ENCODE measurements around the gene DUSP23.

DUSP23 gene

DNA sequence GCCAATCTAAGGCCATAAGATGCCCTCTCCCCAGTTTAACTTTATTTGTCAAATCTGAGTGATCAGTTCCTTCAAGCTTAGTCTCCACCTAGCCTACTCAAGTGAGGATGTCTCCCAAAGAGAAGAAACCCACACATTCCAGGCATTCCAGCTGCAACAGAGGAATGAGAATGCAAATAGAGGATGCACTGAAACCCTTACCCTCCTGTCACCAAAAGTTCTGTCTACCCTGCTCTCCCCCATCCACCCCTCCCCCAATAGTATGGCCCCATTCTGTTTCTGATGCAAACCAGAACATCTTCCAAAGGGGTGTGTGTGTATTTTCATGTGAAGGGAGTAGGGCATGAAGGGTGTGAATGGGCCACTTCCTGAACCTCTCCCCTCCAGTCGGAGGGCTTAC lies 3.0 kb downstream of the DUSP23 start:
- no peak overlapping the region for H3K4me3 ChIP-seq (ENCODE audit: low read depth, low read length)

- H3K4me3 ChIP-seq (ENCODE audit: low read depth, low read length): no peak overlapping the region
Observed at GRCh38 chr1:159786465-159786864, 5.7 kb downstream of the DUSP23 start.

DNA sequence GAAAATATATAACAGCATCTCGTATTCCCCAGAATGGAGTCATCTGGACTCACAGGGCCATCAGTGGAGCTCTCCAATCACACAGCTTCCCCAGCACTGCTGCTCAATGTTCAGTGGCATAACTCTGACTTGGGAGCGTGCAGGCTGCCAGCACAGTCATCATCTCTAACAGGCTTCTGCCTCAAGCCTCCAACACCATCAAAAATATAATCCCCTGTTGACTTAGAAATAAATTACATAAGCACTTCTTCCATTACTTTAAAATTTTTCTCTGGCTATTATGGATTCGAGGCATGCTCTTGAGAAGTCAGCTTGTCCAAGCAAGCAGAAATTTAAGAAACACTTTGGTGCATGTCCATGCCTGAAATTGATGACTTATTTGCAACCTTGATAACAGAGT lies 6.2 kb downstream of the DUSP23 start:
- H3K4me3 ChIP-seq (ENCODE audit: low read depth, low read length): no peak overlapping the region

GRCh38 chr1:159790237-159790917 lies 9.6 kb downstream of the DUSP23 start:
- no peak overlapping the region for H3K4me3 ChIP-seq (ENCODE audit: low read depth, low read length)

DNA sequence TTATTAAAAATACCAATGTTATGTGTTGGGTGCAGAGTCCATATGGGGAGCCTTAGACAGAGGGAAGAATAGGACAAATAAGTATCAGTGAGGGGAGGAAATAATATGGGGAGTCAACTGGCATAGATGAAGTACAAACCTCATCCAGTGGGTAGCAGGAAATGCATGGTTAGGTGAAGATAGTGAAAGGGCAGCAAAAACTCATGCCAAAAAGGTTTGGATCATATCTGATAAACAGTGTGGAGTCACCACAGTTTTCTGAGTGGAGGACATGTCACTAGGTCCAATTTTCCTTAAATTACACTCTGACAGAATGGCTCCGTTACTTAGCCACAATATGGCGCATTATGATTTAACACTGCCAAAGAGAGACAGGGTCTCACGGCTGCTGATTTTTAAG lies 10.3 kb downstream of the DUSP23 start:
- H3K4me3 ChIP-seq (ENCODE audit: low read depth, low read length): no peak overlapping the region

GRCh38 chr1:159791461-159791860 lies 10.7 kb downstream of the DUSP23 start:
- H3K4me3 ChIP-seq (ENCODE audit: low read depth, low read length): no peak overlapping the region

- H3K4me3 ChIP-seq (ENCODE audit: low read depth, low read length): no peak overlapping the region
Observed at GRCh38 chr1:159795534-159795933, 14.8 kb downstream of the DUSP23 start.

DNA sequence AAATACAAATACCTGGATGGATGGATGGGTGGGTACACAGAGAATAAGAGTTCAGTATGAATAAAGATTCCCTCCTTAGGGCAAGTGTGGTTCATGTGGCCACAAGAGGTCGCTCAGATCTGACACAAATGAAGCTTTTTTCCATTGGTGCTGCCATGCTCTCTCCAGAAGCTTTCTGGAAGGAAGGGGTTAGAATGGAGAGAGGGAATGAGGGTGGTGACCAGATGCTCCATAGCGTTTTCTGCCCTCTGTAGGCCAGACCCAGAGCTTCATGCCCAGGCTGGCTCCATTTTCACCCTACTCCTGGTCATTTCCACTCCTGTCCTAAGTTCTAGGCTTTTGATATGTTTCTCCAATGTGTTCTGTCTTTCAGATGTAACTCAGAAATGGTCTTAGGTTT lies 18.1 kb downstream of the DUSP23 start:
- no peak overlapping the region for H3K4me3 ChIP-seq (ENCODE audit: low read depth, low read length)

DNA sequence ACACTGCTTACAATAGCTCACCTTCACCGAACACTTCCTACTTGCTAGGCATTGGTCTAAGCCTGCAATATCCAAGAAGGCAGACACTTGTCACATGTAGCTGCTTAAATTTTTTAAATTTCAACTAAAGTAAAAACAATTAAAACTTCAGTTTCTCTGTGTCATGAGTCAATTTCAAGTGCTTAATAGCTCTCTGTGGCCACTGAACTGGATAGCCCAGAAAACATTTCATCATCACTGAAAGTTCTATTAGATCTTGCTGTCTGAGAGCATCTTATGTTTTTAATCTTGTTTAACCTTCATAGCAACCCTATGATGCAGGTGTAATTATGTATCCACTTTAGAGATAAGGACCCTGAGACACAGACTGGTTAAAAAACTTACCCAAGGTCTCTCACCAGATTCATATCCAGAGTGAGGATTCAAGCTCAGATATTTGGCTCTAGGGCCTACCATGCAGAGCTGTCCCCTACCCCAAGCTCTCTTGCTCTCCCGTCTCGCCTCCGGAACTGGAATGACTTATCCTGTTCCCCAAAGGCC lies 18.8 kb downstream of the DUSP23 start:
- no peak overlapping the region for H3K4me3 ChIP-seq (ENCODE audit: low read depth, low read length)

- no peak overlapping the region for H3K4me3 ChIP-seq (ENCODE audit: low read depth, low read length)
Observed at GRCh38 chr1:159800177-159800930, 19.6 kb downstream of the DUSP23 start.

DNA sequence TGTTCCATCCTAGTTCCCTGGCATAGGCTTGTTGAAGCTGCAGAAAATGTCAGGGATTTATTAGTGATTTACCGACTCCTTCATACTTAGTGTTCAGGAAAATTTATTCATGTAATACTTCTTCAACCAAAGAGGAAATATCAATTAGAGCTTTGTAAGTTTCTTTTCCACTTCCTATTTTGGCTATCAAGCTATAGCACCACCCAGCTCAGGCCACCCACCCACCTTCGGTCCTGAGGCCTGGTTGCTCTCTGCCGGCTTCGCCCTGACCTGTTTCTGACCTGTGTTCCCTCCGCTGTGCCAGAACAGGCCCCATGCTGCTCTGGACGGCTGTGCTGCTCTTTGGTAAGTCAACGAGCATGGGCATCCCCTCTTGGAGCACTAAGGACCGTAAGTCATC lies 21.3 kb downstream of the DUSP23 start, which contains the start of gene FCRL6:
Gene FCRL6 (plus strand): TSS at position 250 of the 400 bp plus-strand sequence. CDS start 65 bp downstream, at position 315.
- no peak within 1 kb of the TSS for H3K4me3 ChIP-seq (ENCODE audit: low read depth, low read length)

- no peak overlapping the region for H3K4me3 ChIP-seq (ENCODE audit: low read depth, low read length)
Observed at GRCh38 chr1:159803956-159804689, 23.4 kb downstream of the DUSP23 start.

- H3K4me3 ChIP-seq (ENCODE audit: low read depth, low read length): no peak overlapping the region
Observed at GRCh38 chr1:159804924-159805323, 24.2 kb downstream of the DUSP23 start.

DNA sequence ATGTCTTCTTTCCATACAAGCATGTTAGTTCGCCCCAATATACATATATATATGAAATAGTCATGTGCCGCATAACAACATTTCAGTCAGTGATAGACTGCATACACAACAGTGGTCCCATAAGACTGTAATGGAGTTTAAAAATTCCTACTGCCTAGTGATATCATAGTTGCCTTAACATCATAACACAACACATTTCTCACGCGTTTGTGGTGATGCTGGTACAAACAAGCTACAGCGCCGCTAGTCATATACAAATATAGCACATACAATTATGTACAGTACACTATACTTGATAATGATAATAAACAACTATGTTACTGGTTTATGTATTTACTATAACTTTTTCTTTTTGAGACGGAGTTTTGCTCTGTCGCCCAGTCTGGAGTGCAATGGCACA lies 35.2 kb downstream of the DUSP23 start:
- H3K4me3 ChIP-seq (ENCODE audit: low read depth, low read length): no peak overlapping the region

DNA sequence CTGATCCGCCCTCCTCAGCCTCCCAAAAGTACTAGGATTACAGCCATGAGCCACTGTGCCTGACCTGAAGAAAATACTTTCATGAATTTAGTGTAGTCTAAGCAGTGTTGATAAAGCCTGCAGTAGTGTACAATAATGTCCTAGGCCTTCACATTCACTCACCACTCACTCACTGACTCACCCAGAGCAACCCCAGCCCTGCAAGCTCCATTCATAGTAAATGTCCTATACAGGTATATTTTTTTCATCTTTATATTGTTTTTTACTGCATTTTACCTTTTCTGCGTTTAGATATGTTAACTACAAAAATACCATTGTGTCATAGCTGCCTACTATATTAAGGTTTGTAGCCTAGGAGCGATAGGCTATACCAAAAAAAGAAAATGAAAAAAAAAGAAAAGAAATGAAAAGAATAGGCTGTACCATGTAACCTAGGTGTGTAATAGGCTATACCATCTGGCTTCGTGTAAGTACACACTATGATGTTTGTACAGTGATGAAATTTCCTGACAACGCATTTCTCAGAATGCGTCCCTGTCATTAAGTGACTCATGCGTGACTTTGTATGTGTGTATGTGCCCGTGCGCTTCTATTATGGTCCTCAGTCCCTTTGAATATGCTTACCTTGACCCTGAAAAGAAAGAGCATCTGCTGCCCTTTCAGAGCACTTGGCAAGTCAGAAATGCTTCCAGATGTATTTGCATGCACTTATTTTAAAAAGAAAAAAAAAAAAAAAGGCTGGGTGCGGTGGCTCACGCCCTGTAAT lies 36.7 kb downstream of the DUSP23 start:
- H3K4me3 ChIP-seq (ENCODE audit: low read depth, low read length): no peak overlapping the region

DNA sequence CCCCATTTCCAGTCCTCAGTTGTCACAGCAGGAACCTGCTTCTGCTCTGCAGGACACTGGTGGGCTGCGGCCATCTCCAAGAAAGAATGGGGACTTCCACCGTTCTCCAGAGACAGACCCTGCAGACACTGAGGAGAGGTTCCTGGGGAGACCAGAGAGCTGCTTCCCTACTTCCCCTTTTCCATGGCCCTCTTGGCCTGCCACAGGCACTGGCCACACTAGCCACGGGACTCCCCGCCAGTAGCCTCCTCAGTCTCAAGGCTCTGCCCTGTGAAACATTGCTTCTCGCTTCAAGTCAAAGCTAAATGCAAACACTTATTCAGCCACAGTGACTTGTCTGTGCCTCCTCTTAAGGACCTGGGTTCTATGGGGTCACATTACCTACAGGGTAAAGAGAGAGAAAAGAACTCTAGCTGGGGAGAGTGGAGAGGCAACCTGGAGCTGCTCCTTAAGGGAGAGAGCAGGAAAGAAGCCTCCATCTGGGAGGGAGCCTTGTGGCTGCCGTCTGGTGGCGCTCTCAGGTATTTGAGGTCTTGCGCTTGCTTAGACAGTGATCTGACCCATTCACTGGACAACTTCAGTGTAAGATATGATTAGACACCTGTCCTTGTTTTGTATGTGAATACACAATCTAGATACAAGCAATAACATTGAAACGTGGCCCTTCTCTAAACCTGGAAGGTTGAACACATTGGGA lies 40.6 kb downstream of the DUSP23 start:
- H3K4me3 ChIP-seq (ENCODE audit: low read depth, low read length): no peak overlapping the region

GRCh38 chr1:159823406-159823805 lies 42.6 kb downstream of the DUSP23 start:
- H3K4me3 ChIP-seq (ENCODE audit: low read depth, low read length): no peak overlapping the region

DNA sequence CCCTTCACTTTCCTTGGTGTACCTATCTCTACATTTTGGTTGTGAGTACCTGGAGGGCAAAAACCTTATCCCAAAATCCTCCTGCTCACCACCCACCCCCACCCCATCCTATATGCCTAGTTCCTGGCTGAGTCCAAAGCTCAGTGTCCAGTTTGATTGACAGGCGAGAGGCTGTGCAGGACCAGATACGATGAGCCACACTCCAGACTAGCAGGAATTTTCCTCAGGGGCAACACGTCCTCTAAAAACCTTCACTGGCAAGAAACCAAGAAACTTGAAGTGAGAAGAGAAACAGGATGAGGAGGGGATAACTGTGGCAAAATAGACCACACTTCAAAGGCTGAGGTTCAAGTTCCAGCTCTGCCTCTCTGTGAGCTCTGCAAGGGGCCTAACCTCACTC lies 44.8 kb downstream of the DUSP23 start:
- H3K4me3 ChIP-seq (ENCODE audit: low read depth, low read length): no peak overlapping the region

DNA sequence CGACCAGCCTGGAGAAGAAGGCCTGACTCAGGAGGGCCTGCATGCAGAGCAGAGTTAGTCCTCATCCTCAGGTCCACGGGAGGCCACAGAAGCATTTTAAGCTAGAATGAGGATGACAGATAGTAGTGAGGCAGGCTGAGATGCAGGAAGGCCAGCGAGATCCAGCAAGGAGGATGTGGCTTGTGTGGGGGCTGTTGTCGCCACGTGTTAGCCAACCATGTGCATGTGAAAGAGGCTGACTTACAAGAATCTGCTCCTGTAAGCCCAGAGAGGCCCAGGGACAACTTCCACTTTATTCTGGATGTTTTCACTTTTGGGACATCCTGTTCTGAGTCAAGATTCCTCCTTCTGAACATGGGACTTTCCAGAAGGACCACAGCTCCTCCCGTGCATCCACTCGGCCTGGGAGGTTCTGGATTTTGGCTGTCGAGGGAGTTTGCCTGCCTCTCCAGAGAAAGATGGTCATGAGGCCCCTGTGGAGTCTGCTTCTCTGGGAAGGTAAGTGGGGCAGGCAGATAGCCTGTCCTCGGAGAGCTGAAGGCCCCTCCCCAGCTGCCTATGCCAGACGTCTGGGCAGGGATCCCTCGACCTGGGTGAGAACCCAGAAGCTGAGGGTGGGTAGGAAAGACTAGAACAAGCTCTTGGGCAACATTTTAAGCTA lies 45.8 kb downstream of the DUSP23 start, which contains the start of gene SLAMF8:
Gene SLAMF8 (plus strand): TSS at position 433 of the 661 bp plus-strand sequence. CDS start 26 bp downstream, at position 459.
- no peak within 1 kb of the TSS for H3K4me3 ChIP-seq (ENCODE audit: low read depth, low read length)

DNA sequence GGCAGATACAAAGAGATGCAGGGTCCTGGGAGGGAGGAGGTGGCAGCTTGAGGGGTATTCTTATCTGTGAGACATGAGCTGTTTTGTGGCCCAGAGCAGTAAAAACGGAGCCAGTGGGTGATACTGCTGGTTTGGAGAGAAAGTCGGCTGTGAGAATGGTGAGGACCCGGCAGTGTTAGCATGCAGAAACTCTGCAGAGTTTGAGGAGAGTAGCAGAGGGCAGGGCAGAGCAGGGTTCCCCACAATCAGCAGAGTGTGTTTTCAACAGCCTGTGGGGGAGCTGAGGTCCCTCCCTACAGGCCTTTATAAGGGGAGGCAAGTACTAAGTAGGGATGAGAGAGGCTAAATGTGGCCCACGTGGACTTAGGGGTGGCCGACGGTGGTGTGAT lies 46.3 kb downstream of the DUSP23 start:
- H3K4me3 ChIP-seq (ENCODE audit: low read depth, low read length): no peak overlapping the region

All from iPS-11a (cell line).